Right ventricle myocardium inferior (tissue), 1 donor: Measurements from ENCODE around the gene MIOX. TPM values are rescaled to one million over a fixed set of nuclear protein-coding genes. Genes with fewer than 3 reads are reported as not detected.

Experiments used
- ATAC-seq: fragments of 200-7000 bp; cut with Tn5 transposase; one replicate; pipeline ENCODE4 v1.9.1; 2020; ENCODE audit warnings: mild to moderate bottlenecking, moderate library complexity
- DNase-seq: peaks from one replicate; pipeline ENCODE4 v3.0.0; 2021; ENCODE audit errors: missing footprints
- intact Hi-C: fragments of 100-400 bp; cut with DNase I; formaldehyde crosslinking; loops from one replicate; pipeline ENCODE4 v1.11.0; 2022
- total RNA-seq: library from RNA; stranded (reverse); fragmentation: NEBNext Ultra II Directional; extraction: Animal tissue kit (Norgen Biotek cat#: 25700); gene quantifications from one replicate; pipeline ENCODE4 v1.2.1, GENCODE V29; 2021
- donor health status: DM: no; HTN: yes; CAD: no; lungs with severe emphysema.

The MIOX gene
- total RNA-seq, 1 donor from 2014 or later: not detected

DNA sequence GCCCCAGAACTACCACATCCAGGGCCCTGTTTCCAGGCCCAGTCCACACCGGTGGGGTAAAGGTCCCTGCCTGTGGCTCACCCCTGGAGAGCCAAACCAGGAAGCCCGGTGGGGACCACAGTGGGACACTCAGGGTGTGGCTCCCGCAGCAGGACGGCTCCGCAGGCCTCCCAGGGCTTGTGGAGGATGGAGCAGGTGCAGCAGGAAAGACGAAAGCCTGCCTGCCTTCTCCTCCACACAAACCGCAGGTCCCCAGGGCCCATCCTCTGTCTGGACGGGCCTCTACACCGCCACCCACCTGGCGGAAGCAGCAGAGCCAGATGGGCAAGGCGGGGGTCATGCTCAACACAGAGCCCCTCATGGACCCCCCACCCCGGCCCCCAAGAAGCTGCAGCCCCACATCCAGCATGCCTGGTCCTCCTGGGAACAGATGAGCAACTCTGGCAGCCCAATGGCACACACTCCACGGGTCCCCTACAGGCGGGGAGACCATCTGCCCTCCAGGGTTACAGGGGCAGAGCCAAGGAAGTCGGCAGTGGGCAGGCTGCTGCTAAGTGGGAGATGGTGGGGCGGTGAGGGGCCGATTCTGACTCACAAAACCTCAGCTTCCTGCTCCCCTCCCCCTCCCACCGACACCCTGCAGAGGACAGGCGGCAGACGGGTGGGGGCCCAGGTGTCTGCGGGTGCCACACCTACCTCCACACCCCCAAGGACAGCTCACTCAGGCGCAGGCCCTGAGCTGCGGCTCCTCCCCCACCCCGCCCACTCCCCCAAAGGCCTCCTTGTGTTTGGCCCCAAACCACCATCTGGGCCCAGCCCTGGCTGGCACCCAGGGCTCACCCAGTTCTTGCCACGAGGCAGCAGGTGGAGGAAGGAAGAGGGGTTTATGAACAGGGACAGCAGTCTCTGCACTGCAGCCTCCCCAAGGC is 17.0 kb upstream of the MIOX start:
- DNase-seq (no peak), ATAC-seq (no peak)
- intact Hi-C loops: no loop called here

GRCh38 chr22:50470491-50470890 is 16.2 kb upstream of the MIOX start:
- intact Hi-C loops: no loop called here
- ATAC-seq (no peak), DNase-seq (no peak)

DNA sequence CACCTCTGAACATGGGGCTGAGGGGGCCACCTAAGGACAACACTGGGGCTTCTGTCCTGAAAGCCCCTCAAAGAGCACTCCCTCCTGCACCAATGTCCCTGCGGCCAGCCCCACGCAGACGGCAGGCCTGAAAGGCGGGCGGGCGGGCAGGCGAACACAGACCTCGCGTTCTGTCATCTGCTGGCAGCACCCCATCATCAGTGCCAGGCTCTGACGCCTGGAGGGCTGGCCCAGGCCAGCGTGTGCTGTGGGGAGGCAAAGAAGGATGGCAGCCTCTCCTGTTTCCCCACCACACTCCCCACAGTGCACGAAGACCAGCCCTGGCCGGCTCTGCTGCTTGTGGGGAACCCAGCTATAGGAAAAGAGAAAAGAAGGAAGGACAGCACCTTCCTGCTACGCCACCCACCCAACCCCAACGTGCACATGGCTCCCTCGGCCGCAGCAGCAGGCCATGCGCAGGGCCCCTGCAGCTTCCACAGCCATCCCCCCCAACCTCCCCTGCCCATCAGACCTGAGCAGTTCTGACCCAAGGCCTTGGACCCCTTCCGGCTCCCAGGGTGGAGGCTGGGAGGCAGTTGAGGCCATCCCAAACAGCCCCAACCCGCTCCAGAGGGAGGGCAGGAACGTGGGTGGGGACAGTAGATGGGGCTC is 15.3 kb upstream of the MIOX start:
- ATAC-seq (no peak), DNase-seq (no peak)
- intact Hi-C loops: no loop called here

- ATAC-seq (no peak), DNase-seq (no peak)
- intact Hi-C loops: no loop called here
Observed at GRCh38 chr22:50471962-50472361, 14.7 kb upstream of the MIOX start.

- DNase-seq: no peak
- no peak for ATAC-seq
Observed at GRCh38 chr22:50473088-50473487, 13.6 kb upstream of the MIOX start.

DNA sequence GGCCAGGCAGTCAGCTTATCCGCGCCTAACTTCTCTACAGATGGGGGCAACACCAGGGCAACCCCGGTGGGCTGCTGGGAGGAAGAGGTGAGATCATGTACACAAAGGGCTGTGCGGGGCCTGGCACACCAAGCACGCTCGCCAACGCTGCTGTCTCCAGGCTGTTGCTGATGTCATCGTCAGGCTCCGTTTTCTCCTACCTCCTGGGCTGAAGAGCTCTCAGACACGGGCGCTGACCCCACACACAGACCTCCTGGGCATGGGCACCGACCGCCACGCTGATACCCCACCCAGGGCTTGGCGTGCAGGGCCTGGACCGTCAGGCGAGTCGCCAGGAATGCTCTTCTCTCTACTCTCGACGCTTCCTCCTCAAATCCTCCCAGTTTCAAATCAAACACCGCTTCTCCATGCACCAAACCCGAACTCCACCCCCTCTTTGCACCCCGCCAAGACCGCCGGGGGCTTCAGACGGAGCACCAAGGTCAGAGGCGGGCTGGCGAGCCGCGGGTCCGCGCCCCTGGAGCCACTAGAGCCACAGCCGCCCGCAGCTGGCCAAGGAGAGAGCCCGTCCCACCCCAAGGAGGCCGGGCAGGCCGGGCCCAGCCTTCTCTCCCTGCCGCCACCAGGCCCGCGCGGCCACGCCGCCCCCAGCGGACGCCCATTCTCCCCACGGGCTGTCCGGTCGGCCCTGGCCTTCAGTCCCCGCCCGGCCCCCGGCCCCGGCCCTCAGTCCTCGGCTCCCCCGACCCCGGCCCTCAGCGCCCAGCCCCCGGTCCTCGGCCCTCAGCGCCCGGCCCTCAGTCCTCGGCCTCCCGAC is 12.6 kb upstream of the MIOX start:
- DNase-seq (no peak), ATAC-seq (no peak)
- intact Hi-C loops: no loop called here

More at GRCh38 chr22:50473088-50473487, 13.6 kb upstream of the MIOX start:
- intact Hi-C loops: no loop called here

DNA sequence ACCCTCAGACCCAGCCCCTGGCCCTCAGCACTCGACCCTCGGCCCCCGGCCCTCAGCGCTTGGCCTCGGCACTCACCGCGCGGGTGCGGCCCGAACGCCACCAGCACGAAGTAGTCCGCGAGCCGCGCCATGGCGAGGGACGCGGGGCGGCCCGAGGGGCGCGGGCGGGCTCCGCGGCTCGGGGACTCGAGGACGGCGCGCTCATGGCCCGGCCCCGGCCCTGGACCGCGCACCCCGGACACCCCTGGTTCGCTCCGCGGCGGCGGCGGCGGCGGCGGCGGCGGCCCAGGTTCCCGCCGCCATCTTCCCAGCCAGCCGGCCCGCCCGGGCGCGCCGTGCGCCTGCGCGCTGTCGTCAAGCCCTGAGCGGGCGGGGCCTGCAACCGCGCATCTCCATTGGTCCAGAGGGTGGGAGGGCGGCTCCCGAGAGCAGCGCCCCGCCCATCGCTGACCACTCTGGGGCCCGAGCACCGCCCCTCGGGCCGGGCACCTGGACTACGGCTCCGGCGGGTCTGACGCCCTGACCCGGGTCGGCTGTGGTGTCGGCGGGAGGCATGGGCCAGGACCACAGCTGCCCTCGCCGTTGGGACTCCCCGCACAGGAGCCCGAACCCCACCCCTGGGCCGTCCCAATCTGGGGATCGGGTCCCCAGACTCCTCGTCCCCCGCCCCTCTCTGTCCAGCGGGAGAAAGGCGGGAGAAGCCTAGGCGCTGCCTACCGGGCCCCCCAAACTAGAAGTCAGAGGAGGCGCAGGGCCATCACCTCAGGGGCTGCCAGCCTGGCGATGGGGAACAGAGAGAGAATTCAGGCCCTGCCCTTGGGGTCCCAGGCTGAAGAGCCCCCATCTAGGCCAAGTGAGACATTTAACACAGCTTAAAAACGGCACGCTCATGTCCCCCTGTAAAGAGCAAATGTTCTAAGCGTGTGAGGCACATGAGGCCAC is 11.7 kb upstream of the MIOX start, which contains the start of gene SBF1:
Gene SBF1, minus strand, starts transcription at position 326 of the 942 bp plus-strand sequence. Its CDS starts 195 bp downstream, at position 131.
- ATAC-seq (peak; percentile 99), DNase-seq (peak; percentile 95)
- intact Hi-C loops: no loop called here

- intact Hi-C loops: no loop called here
- no peak for DNase-seq
- no peak for ATAC-seq
Observed at GRCh38 chr22:50475652-50476002, 11.0 kb upstream of the MIOX start.

- ATAC-seq (no peak), DNase-seq (no peak)
- intact Hi-C loops: no loop called here
Observed at GRCh38 chr22:50476868-50477267, 9.8 kb upstream of the MIOX start.

DNA sequence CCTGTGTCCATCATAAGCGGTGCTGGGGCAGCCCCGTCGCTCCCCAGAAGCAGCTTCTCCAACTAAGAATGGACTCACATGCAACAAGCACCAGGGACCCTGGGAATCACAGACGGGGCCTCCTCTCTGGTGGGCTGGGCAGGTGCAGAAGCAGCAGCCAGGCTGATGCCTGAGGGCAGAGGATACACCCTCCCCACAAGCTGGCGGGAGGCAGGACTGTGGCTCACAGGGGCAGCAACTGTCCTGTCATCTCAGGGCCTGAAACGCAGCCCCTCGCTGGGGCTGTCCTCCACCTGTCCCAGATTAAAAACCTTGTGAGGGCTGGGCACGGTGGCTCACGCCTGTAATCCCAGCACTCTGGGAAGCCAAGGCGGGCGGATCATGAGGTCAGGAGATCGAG is 8.7 kb upstream of the MIOX start:
- DNase-seq (no peak), ATAC-seq (no peak)
- intact Hi-C loops: no loop called here

- DNase-seq: no peak
- intact Hi-C loops: no loop called here
- no peak for ATAC-seq
Observed at GRCh38 chr22:50479721-50480120, 6.9 kb upstream of the MIOX start.

DNA sequence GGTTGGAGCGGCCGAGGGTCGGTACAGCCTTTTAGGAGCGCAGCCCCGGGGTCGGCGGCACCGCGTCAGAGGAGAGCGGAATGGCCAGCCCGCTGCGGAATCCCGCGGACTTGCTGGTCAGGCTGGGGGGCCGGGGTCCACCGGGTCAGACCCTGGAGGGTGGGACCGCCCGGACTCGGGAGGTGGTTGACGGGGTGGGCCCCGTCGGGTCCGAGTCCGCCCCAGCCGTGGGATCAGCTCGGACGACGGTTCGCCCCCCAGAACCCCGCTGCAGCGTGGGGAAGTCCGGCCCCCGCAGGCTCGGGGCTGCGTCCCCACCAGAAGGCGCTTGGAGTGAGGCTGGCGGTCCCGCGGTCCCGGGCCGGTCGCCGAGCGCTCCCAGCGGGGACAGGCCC is 5.6 kb upstream of the MIOX start:
- ATAC-seq: no peak
- intact Hi-C loops: no loop called here

GRCh38 chr22:50481440-50482106 is 5.1 kb upstream of the MIOX start, which contains the start of gene ADM2:
TSS of gene ADM2 (plus strand) at chr22:50481543. CDS start at chr22:50481848, 305 bp downstream.
- DNase-seq (no peak), ATAC-seq (peak; percentile 23)
- intact Hi-C loops: no loop called here

More for the DNA sequence above, 5.6 kb upstream of the MIOX start:
- no peak for DNase-seq

DNA sequence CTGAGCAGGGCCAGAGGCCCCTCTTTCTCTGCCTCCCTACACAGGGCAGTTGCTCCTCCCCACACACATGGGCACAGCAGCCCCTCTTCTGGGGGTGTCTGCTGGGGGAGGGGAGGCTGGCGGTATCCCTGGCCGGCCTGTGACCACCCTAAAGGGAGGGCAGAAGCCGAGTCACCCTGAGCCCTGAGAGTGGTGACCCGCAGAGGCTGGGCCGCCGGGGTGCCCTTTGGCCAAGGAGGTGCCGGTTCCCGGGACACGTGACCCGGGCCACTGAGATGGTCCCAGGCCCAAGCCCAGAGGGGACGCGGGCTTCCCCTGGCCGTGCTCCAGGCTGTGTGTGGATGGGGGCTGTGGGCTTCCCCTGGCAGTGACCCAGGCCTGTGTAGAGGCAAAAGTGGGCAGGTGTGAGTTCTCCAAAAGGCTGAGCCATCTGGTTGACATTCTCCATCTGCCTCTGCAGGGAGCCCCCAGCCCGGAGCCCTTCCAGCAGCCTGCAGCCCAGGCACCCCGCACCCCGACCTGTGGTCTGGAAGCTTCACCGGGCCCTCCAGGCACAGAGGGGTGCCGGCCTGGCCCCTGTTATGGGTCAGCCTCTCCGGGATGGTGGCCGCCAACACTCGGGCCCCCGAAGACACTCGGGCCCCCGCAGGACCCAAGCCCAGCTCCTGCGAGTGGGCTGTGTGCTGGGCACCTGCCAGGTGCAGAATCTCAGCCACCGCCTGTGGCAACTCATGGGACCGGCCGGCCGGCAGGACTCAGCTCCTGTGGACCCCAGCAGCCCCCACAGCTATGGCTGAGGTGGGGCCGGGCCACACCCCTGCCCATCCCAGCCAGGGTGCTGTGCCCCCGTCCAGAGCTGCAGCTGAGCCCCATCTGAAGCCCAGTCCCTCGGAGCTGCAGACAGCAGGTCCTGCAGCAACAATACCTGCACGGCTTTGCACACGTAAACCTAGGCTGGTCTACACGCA is 4.3 kb upstream of the MIOX start:
- no peak for ATAC-seq
- intact Hi-C loops: no loop called here
- no peak for DNase-seq

DNA sequence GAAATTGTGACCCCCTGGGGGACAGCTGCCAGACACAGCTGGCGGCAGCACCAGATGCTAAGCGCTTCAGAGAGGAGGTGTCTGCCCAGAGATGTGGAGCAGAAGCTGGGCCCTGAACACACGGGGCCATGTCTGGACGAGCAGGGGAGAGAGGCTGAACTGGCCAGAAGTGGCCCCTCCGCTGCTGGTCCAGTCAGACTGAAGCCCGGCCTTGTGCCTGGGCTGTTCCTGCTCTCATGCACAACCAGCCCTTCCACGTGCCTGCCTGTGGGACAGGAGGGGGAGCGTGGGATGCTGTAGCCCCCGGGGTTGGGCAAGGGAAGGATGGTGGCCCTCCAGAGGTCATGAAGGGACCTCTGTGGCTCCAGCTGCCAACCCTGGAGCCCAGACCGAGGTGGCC is 3.6 kb upstream of the MIOX start:
- no peak for ATAC-seq
- DNase-seq: no peak
- intact Hi-C loops: no loop called here

GRCh38 chr22:50483556-50483955 is 3.1 kb upstream of the MIOX start:
- ATAC-seq (no peak), DNase-seq (no peak)
- intact Hi-C loops: no loop called here
